HEK293T (cell line): Measurements from ENCODE around the gene CTAGE1.

ENCODE experiments used
- CTCF ChIA-PET: fragments of 350-600 bp; formaldehyde crosslinking; extraction: SDS; loops from one replicate; lab custom pipeline; 2021; ENCODE audit warnings: antibody characterized with exemption, inconsistent platforms; lab: Yijun Ruan, JAX
- POLR2A ChIA-PET: fragments of 350-600 bp; formaldehyde crosslinking; extraction: SDS; loops from one replicate; lab custom pipeline; 2020; ENCODE audit warnings: antibody characterized with exemption, inconsistent platforms; lab: Yijun Ruan, JAX
- DNase-seq: peaks from one replicate; pipeline ENCODE4 v3.0.0; 2012; ENCODE audit warnings: mixed read lengths; ENCODE audit errors: extremely low spot score
- ARNT ChIP-seq: fragments of 450-650 bp; IDR thresholded peaks from 2 replicates; pipeline ENCODE4 v1.6.1; 2017; ENCODE audit warnings: mild to moderate bottlenecking
- BHLHE40 ChIP-seq: fragments of 450-650 bp; IDR thresholded peaks from 2 replicates; pipeline ENCODE4 v1.6.1; 2016; ENCODE audit warnings: mild to moderate bottlenecking, moderate library complexity, borderline replicate concordance
- CTBP1 ChIP-seq: fragments of 450-650 bp; IDR thresholded peaks from 2 replicates; pipeline ENCODE4 v1.6.1; 2016; ENCODE audit warnings: borderline replicate concordance
- ELF4 ChIP-seq: fragments of 450-650 bp; IDR thresholded peaks from 2 replicates; pipeline ENCODE4 v1.6.1; 2017; ENCODE audit warnings: antibody characterized with exemption
- FOXA1 ChIP-seq: fragments of 450-650 bp; IDR thresholded peaks from 2 replicates; pipeline ENCODE4 v1.6.1; 2016; ENCODE audit warnings: mild to moderate bottlenecking
- FOXK2 ChIP-seq: fragments of 450-650 bp; IDR thresholded peaks from 2 replicates; pipeline ENCODE4 v1.6.1; 2016; ENCODE audit warnings: mild to moderate bottlenecking
- FOXM1 ChIP-seq: fragments of 450-650 bp; IDR thresholded peaks from 2 replicates; pipeline ENCODE4 v1.6.1; 2017; ENCODE audit warnings: mild to moderate bottlenecking, borderline replicate concordance
- HDGF ChIP-seq: fragments of 450-650 bp; IDR thresholded peaks from 2 replicates; pipeline ENCODE4 v1.6.1; 2017; ENCODE audit warnings: antibody characterized with exemption, borderline replicate concordance
- L3MBTL2 ChIP-seq: fragments of 450-650 bp; conservative IDR thresholded peaks from 2 replicates; pipeline ENCODE4 v1.6.1; 2016; ENCODE audit warnings: mild to moderate bottlenecking
- LEF1 ChIP-seq: fragments of 450-650 bp; IDR thresholded peaks from 2 replicates; pipeline ENCODE4 v1.6.1; 2017; ENCODE audit warnings: mild to moderate bottlenecking, borderline replicate concordance
- NFRKB ChIP-seq: fragments of 450-650 bp; IDR thresholded peaks from 2 replicates; pipeline ENCODE4 v1.6.1; 2016; ENCODE audit warnings: mild to moderate bottlenecking, moderate library complexity
- SP1 ChIP-seq: fragments of 450-650 bp; IDR thresholded peaks from 2 replicates; pipeline ENCODE4 v1.6.1; 2017
- SUZ12 ChIP-seq: fragments of 450-650 bp; IDR thresholded peaks from 2 replicates; pipeline ENCODE4 v1.6.1; 2016; ENCODE audit warnings: mild to moderate bottlenecking
- TARDBP ChIP-seq: fragments of 450-650 bp; IDR thresholded peaks from 2 replicates; pipeline ENCODE4 v1.6.1; 2016
- ZNF384 ChIP-seq: fragments of 450-650 bp; IDR thresholded peaks from 2 replicates; pipeline ENCODE4 v1.6.1; 2016
- TF ChIP-seq, protein P1 (sequence below): fragments of 450-650 bp; IDR thresholded peaks from 2 replicates; pipeline ENCODE4 v1.6.1; 2016

Gene CTAGE1

DNA sequence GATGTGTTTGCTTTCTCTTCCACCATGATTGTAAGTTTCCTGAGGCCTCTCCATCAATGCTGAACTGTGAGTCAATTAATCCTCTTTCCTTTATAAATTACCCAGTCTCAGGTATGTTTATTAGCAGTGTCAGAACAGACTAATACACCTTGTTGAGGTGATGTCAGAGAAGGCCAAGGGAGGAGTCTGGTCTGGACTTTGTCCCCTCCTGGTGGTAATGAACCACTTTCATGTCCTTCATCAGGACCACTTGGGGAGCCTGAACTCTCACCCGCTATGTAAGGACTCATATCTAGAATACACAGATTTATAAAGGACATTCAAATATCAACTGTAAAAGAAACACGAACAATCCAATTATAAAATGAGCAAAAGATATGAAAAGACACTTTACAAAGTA is 2.9 kb upstream of the CTAGE1 start:
- no peak for DNase-seq
- CTCF ChIA-PET = no interaction called here
- TF ChIP-seq, protein P1, sequence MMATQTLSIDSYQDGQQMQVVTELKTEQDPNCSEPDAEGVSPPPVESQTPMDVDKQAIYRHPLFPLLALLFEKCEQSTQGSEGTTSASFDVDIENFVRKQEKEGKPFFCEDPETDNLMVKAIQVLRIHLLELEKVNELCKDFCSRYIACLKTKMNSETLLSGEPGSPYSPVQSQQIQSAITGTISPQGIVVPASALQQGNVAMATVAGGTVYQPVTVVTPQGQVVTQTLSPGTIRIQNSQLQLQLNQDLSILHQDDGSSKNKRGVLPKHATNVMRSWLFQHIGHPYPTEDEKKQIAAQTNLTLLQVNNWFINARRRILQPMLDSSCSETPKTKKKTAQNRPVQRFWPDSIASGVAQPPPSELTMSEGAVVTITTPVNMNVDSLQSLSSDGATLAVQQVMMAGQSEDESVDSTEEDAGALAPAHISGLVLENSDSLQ = no peak
- no peak for TF ChIP-seq ARNT
- TF ChIP-seq SUZ12 = no peak
- POLR2A ChIA-PET = no interaction called here

DNA sequence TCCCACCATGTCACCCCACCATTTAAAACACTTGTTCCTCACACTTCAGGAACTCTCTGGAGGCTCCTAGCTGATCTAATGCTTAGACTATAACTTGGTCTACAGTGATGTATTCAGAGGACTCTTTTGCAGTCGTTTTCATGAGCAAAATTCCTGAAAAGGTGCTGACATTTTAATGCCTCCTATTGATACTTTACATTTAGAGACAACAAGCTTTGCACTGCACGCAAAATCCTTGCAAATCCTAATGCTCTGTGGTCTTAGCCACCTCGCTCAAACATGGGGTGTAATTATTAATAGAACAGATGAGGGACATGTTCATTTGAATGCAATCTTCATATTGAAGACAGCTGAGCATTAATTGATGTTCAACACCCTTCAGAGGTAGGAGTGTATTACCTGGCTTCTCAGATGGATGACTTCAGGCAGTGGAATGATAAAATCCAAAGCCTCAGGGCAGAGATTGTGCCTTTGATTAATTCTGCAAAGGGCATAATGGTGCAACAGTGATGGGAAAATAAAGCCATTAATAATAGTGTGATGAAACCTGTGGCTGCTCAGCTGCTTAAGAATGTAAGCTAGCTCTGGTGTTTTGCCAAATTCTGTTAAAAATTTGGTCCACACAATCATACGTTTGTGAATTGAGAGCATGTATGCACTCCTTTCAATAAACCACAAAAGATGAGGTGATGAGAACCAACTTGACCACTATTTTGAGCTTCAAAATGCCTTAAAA is 5.4 kb downstream of the CTAGE1 start:
- POLR2A ChIA-PET = interaction anchor here (1.0 kb wide), 1 partner anchor 54 kb away, joined by 3 read pairs; no protein-coding TSS in a partner anchor
- CTCF ChIA-PET = no interaction called here
- TF ChIP-seq TARDBP (no peak), ELF4 (no peak)
- no peak for DNase-seq

DNA sequence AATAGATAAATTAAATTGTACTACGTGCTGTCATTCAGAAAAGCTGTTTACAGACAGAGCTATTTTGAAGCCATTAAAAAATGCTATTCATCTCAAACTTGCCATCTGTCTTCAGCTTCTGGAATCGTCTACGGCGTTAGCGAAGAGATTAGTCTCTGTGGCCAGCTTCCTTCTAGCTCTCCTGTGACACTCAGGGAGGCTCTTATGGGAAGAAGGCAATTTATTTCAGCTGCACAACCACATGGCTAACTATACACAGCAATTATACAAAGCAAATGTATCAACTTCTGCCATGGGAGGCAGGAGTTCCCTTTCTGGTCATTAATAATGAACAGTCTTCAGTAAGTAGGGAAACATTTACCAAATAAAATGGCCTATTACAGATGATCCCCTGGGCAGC is 6.3 kb downstream of the CTAGE1 start:
- CTCF ChIA-PET = no interaction called here
- DNase-seq = no peak

DNA sequence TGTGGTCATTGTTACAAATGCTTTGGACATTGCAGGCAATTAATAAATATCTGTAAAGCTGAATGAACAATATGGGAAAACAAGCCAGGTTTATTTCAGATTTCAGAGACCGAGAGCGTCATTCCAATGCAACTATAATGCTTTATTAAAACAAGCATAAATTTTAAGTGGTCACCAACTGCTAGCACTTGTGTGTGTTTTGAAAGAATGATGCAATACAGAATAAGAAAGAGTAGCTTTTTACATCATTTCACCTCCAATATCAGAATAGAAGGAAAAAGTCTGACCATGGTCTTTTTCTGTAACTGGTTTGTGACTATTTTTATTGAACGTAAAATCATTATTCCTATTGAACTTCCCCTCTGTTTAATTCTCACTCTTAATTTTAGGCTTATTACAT is 7.6 kb downstream of the CTAGE1 start:
- no peak for DNase-seq
- TF ChIP-seq SUZ12 = no peak
- no peak for TF ChIP-seq NFRKB
- TF ChIP-seq FOXK2 = no peak
- no peak for TF ChIP-seq FOXA1
- TF ChIP-seq LEF1 = no peak
- no peak for TF ChIP-seq BHLHE40
- no peak for TF ChIP-seq HDGF
- no peak for TF ChIP-seq SP1
- TF ChIP-seq TARDBP = no peak
- TF ChIP-seq, protein P1 = no peak
- TF ChIP-seq ZNF384 = no peak
- CTCF ChIA-PET = no interaction called here
- POLR2A ChIA-PET = no interaction called here

More for the DNA sequence above, 6.3 kb downstream of the CTAGE1 start:
- TF ChIP-seq ZNF384 (no peak), HDGF (no peak), FOXM1 (no peak), SUZ12 (no peak), CTBP1 (no peak), L3MBTL2 (no peak), NFRKB (no peak), FOXA1 (no peak), TARDBP (no peak), LEF1 (no peak)
- TF ChIP-seq, protein P1 = no peak
- POLR2A ChIA-PET = no interaction called here

DNA sequence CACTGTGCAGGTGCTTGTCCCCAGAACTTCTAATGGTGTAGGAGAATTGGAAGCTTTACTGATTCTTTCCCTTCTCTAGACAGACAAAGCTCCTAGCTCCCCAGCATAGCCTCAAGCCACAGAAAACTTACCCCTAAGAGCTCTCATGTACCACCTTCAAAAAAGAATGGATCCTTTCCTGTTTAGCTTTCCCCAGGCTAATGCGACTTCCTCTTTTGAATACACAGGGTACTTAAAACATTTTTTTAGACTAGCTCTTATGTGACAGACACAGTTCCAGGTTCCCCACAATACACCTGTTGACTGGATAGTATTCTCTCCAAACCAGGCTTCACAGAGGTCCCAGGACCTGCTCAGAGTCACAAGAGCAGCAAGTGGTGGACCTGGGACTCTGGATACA is 8.3 kb downstream of the CTAGE1 start:
- ChIA-PET POLR2A (no interaction called here), CTCF (interaction anchor here (0.6 kb wide), 1 partner anchor 18 kb away, joined by 3 read pairs; no protein-coding TSS in a partner anchor)
- TF ChIP-seq HDGF = no peak
- TF ChIP-seq, protein P1 = no peak
- DNase-seq = no peak

DNA sequence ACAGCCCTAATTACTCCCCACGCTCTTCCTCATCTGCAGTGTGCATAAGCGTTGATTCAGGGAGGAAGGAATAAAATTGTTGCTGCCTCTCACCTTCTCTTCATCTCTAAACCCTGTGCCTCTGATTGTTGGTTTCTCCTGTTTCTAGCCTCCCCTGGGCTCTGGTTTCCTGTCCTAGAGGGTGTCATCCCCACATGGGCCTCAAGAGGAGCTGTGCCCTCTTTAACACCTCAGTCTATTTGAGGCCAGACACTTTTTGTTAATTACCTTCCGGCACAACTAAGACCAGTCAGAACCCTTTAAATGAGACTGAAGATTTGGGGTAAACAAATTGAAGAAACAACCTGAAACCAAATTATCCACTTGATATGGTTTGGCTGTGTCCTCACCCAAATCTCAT is 9.7 kb downstream of the CTAGE1 start:
- no peak for TF ChIP-seq FOXM1
- TF ChIP-seq SUZ12 = no peak
- TF ChIP-seq BHLHE40 = no peak
- no peak for TF ChIP-seq TARDBP
- no peak for TF ChIP-seq FOXA1
- no peak for TF ChIP-seq SP1
- no peak for TF ChIP-seq LEF1
- TF ChIP-seq CTBP1 = no peak
- POLR2A ChIA-PET = no interaction called here
- DNase-seq = no peak
- CTCF ChIA-PET = interaction anchor here (0.9 kb wide), 1 partner anchor 21 kb away, joined by 3 read pairs; no protein-coding TSS in a partner anchor

DNA sequence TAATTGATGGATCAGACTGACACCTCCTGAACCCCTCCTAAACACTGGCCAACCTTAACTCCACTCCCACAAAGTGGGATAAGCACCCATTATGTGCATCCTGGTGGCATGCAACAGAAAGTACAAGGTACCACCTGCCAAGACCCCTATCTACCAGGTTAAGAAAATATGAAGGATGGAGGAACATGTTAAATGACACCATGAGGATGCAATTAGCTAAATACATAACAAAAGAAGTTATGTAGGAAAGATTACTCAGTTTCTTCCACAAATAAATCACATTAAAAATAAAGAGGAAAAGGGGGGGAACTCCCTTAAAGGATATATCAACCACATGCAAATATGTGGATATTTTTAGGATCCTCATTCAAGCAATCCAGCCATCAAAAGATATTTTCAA is 12.6 kb downstream of the CTAGE1 start:
- TF ChIP-seq SP1 (no peak), ARNT (no peak), ELF4 (no peak), LEF1 (no peak), FOXA1 (no peak), FOXM1 (no peak), NFRKB (no peak), L3MBTL2 (no peak), BHLHE40 (no peak)
- no peak for DNase-seq
- CTCF ChIA-PET = no interaction called here
- POLR2A ChIA-PET = no interaction called here
